Mesangial cell (primary cell): Measurements from ENCODE around the gene SEL1L. TPM values are rescaled to one million over a fixed set of nuclear protein-coding genes. Genes with fewer than 3 reads are reported as not detected.

Experiments
- total RNA-seq: library from RNA; depleted of rRNA; stranded (reverse); fragments of >200 nt; gene quantifications from 2 replicates; pipeline ENCODE4 v1.2.3, GENCODE V29; 2015

SEL1L gene
- total RNA-seq: 26.2 and 34.5 TPM in 2 replicates

GRCh38 chr14:81533536-81534343 lies at the start of gene SEL1L:
Gene SEL1L, minus strand, starts transcription at chr14:81533853. Its CDS starts 109 bp downstream, at chr14:81533744.

Other genes with a start within 250 kb of the SEL1L start
- 2.4 and 17.9 TPM in 2 replicates for gene STON2, start 133.5 kb downstream of the SEL1L start, total RNA-seq